Ramos (cell line): ENCODE data around the gene TBC1D21.

Experiments
- in situ Hi-C: fragments of 300-500 bp; cut with MboI; formaldehyde crosslinking; loops from one replicate; pipeline ENCODE4 v1.14.3; 2022; ENCODE audit warnings: low sequenced_read_pairs; ENCODE audit not compliant: unreplicated experiment

Gene TBC1D21

DNA sequence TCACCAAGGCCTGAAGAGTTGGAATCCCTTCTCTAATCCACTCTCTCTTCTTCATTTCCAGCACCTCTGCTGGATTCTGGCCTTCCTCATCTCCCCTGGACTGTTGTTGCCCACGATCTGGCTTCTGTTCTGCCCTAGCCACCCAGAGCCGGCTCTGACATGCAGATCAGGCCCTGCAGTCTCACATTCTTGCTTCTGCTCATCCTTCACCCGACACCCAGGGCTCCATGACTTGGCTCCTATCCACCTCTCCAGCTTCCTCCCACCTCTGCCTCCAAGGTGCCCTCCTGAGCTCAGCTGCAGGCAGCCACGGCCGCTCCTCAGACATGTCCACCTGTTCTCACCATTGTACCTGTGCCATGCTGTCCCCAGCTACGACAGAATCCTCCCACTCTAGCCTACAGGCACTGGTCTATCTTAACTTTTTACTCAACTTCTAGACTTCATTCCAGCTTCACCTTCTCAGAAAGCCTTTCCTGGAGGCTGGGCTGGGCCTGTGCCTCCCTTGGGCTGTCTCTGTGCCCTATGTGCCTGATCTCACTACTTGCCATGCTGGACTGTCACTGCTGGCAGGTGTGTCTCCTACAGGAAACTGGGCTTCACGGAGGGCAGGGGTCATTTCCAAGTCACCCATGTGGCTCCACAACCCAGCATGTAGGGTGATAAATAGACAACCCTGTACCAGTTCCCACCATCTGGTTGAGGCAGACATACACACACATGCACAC lies 16.0 kb upstream of the TBC1D21 start:
- in situ Hi-C loops: no loop called here

DNA sequence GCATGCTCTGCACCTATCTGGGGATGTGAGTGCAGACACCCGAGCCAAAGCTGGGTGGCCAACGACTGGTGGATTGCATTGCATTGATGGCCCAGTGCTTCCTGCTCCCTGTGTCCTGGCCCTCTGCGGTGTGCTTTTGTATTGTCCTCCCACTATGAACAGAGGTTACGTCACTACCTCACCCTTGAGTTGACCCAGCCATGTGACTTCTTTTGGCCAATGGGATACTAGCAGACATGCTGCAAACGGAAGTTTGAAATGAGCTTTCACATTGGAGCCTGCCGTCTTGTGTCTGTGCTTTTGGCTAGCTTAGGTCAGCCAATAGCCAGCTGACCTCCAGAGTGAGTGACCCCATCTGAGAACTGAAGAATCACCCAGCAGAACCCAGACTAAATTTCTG lies 15.3 kb upstream of the TBC1D21 start:
- in situ Hi-C loops: no loop called here

DNA sequence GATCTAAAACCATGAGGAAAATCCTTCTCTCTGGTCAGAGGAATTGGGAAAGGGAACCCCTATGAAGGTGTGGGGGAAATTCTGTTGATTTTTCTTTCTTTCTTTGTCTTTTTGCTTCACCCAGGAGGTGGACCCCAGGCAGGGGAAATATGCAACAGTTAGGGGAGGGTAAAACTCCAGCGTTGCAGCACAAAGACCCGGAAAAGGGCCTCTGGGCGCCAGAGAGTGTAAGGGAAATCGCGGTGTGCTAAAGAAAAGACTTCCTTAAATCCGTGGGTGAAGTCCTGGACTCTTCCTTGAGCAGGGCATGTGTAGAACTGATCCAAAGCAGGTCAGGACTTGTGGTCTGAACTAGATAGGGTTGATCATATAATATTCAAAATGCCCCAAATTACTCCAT lies 11.1 kb upstream of the TBC1D21 start:
- in situ Hi-C loops: no loop called here

DNA sequence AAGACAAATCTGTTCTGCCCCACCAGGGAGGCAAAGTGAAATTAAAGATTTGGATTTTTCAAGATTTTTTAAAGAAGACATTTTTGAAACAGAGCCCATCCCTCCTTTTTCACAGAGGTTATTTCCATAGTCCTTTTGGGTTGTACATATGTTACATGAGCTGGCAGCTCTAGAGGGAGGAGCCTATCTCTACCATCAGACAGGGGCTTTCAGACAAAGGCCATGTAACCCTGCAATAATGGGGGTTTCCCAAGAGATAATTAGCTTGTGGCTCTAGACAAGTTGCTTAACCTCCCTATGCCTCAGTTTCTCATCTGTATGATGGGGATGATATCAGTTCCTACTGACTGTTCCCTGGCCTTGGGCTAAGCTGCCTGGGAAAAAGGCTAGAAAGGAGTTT lies 8.0 kb upstream of the TBC1D21 start:
- in situ Hi-C loops: no loop called here

DNA sequence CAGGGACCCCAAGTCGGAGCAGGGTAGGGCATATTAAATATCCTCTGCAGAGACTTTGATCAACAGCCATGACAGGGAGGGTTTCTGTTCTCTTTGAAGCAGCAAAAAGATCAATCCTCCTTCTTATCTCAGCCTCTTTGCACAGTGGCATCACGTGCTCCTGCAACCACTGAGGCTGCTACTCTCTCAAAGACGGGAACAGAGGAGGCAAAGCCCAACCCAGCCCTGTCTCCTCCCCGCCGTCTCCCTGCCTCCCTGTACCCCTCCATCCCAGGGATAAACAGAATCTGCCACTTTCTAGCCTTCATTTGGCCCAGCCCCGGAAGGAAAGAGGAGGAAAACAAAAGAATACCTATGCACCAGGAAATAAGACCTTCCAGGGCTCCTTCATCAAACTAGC lies 7.5 kb upstream of the TBC1D21 start:
- in situ Hi-C loops: no loop called here

DNA sequence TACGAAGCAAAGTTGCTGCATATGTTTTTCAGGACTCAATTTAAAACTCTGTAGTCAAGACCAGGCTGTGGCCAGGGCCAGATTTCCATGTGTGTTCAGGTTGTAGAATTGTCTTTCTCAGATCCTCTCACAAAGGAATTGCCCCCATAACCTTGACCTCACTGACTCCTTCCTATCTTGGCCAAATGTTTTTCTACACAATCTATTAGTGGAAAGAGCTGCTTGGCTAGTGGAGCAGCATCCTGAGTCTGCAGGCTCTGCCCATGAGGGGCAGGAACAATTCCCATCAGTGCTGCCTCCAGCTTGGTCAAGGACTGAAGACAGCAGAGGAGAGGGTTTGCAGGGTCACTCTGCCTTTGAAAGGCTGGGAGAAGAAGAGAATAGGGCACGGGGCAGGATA lies 6.9 kb upstream of the TBC1D21 start:
- in situ Hi-C loops: no loop called here

DNA sequence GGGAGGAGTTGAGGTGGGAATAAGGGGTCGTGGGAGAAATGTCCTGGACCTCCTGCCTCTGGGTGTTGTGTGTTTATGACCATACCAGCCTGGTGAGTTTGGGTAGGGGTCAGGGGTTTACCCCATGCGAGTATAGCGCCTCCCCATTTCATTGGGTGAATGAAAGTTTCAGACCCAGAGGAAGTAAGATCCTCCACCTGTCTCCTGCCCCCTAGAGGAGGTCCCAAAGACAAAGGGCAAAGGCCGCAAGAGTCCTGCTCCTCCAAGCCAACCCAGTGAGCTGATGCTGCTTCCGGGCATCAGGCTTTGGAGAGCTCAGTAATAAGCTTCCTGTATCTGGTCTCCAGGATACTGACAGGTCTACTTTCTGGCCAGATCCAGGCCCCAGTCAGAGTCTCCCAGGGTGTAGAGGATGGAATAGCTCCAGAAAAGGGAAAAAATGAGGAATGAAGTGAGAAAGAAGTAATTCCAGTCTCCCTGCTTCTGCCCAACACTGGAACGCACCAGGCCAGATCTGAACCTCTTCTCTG lies 6.4 kb upstream of the TBC1D21 start:
- in situ Hi-C loops: no loop called here

DNA sequence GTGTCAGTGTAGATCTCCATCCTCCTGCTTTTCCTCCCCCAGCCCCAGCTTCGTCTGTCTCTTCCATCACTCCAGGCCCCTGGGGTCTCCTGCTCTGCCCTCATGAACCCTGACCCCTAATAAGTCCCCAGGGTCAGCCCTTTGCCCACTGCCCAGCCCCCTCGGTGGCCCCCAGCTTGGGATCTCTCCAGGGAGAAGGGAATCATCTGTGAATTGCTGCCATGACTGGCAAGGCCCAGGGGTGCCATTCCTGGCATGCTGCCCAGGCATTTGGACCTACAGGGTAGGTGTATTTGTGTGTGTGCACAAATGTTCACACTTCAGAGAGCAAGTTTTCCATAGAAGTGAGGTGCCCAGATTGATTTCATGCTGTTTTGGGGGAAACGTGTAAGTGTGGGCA lies 5.9 kb upstream of the TBC1D21 start:
- in situ Hi-C loops: no loop called here

DNA sequence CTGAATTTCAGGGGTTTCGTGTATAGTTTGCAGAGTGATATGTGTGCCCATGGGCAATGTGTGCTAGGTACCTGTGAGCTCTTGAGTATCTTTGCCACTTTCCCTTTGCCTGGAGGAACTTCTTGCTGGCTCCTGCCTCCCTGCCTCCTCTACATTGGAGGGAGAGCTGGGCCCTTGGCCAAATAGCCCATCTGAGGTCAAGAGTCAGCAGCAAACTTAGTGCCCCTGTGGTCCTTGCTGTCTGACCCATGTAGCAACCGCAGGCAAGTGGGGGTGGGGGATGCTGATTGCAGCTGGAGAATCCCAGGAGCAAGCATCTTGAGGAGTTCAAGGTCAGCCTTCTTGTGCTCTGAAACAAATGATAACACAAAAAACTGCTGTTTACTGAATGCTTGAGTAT lies 5.4 kb upstream of the TBC1D21 start:
- in situ Hi-C loops: no loop called here

DNA sequence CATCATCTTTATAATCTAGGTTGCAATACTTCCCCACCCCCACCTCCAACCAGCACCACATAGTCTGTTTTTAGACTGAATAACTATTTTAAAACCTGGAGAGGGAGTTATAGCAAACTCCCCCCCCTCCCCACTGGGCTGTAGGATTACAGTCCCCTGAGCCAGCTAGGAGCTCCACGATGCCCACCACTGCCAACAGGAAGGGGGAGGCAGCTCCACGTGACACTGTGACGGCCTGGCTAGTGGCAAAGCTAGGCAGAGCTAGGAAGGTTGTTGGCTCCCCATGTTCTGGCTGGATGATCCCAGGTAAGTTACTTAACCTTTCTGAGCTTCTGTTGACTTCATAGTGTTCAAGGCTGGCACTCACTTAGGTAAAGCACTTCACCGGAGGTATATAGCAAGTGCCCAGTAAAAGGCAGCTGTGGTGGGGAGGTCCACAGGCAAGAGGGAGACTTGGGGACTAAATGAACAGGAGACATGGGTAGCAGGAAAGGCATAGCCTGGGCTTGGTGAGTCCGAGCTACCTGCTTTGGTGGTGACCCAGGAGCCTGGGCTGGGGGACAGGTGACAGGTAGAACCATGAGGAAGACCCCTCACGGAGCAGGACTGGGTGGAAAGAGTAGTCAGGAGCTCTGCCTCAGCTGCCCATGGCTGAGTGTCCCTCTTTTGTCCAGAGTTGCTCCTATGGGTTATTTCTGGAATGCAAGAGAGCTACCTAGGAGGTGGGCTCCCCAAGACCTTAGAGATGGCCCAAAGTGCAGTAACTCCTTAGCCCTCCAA lies 4.0 kb upstream of the TBC1D21 start:
- in situ Hi-C loops: no loop called here

DNA sequence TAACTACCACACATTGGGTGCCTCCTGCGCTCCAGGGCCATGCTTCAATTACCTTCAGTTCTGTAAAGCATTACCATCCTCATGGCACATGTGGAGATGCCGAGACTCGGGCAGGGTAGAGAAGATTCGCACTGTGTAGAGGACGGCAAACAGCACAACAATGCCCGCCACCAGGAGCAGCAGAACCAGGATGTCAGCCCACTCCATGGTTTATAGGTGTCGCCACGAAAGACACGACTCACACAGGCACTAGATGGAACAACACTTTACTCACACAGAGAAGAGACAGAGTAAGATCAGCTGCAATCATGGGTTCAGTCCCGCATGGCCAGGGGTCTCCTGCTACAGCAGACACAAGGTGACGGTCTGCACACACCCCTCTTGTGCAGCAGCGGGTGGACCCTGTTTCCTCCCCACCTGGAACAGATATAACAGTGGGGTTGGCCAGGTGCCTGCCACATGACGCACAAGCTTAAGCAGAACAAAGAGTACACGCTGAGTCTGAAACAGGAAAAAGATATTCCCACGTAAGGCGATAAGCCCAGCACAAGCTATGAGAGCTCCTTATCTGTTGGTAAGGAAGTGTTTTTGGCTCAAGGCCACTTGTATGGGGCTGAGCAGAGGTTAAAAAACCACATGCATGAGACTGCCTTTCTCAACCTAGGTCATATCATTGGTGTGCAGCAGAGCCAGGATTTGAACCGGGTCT lies 2.5 kb upstream of the TBC1D21 start:
- in situ Hi-C loops: no loop called here

DNA sequence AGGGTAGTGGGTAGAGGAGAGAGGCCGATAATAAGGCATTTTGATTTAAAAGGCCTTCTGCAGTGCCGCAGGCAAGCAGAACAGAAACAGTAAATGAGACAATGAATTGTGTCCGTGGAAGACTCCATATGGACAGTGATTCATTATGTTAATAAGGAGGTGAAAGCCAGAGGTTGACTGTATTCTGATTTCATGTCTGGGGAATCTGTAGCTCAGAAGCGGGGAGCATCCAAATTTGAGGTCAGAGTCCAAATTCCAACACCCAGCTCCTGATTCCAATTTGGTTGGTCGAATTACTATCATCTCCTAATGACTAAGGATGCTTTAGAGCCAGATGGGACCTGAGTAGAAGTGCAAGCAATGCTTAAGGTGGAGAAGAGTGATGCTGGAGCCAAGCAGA lies 1.0 kb upstream of the TBC1D21 start:
- in situ Hi-C loops: no loop called here

DNA sequence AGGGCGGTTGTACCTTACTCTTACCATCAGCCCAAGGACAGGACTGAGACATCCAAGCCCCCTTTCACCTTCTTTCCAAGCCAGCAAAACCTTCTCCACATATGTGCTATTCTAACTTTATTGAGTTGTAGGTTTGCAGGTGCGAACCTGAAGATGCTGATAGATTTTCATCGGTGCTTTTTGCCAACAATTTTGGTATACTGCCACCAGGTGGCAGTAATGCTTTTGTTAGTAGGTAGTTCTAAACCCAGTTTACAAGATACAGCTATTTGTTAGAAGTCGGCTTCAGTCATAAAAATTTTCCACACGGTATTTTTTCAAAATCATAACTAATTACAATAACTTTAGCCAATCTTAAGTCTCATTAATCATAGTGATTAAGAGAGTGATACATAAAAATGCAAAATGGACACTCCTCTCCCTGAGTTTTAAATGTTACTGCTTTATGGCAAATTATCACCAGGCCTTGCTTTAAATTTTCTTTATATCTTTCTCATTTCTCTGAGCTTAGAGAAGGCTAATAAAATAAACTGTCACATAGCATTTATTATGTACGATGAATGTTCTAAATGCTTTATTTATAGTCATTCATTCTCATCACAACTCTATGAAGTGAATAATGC lies 636 bp downstream of the TBC1D21 start:
- in situ Hi-C loops: no loop called here

DNA sequence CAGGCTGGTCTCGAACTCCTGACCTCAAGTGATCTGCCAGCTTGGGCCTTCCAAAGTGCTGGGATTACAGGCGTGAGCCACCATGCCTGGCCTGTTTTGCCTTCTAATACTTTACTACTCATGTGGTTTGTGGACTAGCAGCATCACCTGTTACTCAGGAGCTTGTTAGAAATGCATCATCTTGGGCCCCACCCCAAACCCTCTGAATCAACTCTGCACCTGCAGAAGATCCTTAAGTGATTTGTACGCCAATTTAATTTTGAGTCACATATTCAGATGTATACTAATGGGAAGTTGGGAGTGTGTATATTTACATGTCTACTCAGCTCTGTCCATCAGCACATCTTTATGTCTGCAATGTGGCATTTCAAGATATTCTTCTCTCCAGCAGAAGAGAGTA lies 6.1 kb downstream of the TBC1D21 start:
- in situ Hi-C loops: no loop called here

DNA sequence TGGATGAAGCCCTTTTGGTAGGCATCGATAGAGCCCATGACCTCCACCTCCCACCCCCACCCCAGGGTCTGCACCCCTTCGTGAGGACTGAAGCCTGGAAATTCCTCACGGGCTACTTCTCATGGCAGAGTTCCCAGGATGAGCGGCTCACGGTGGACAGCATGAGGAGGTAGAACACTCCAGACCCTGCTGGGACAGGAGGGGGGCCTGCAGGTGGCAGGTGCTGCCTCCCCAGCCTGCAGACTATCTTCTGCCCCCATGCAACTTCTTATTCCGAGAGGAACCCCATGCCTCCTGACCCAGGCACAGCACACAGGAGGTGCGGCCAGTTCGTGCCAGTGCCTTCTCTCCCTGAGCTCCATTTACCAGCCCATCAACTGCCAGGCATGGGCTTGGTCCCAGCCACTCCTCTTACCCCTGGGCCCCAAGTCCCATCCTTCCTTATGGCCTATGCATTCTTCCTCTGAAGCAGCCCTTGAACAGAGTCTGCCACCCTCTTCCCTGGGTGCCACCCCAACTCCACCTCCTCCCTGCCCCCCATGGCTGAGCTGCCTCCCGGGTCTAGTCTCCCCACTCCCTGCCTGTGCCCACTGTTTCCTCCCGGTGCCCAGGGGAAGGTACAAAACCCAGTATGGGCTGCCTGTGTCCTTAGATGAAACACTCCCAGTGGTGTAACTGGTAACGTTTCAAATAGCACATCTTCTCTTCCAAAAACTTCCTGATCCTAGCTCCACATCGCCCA lies 8.4 kb downstream of the TBC1D21 start:
- in situ Hi-C loops: no loop called here

DNA sequence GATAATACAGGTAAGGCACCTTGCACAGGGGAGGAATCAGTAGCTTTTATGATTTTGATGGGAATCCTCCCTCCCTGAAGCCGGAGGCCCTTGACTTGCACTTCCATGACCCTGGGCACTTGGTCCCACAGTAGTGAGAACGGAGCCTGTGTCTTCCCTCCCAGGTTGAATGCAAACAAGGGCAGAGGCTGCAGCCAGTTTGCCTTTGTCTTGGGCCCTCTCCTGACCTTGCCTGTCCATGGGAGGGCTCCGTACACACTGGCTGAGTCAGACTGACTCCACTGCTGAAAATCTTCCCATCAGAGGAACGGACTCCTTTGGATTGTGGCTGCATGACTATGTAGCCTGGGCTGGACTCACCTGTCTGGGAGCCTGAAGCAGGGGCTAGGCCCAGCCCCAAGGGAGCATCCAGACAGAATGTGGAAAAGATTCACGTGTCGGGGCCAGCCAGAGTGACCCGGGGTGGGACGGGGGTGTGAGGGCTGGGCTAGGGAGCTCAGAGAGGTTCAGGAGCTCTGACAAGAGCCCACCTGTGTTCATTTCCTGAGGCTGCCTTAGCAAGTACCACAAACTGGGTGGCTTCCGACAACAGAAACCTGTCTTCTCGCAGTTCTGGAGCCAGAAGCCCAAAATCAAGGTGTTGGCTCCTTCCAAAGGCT lies 9.5 kb downstream of the TBC1D21 start:
- in situ Hi-C loops: no loop called here

DNA sequence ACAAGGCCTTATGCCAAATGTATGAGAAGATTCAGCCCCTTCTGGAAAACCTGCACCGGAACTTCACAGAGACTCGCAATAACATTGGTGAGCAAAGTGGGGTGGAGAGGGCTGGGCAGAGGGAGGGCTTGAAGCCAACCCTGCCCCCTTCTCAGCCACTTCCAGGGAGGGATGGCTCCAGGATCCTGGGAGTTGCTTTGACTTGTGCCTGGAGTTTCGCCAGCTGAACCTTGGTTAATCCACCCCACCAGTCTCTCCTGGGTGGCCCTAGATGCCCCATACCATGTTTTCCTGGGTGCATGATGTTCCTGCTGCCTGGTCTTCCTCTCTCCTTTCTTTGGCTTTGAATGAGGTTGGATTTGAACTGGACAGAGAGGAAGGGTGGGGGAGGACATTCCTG lies 10.8 kb downstream of the TBC1D21 start:
- in situ Hi-C loops: no loop called here

DNA sequence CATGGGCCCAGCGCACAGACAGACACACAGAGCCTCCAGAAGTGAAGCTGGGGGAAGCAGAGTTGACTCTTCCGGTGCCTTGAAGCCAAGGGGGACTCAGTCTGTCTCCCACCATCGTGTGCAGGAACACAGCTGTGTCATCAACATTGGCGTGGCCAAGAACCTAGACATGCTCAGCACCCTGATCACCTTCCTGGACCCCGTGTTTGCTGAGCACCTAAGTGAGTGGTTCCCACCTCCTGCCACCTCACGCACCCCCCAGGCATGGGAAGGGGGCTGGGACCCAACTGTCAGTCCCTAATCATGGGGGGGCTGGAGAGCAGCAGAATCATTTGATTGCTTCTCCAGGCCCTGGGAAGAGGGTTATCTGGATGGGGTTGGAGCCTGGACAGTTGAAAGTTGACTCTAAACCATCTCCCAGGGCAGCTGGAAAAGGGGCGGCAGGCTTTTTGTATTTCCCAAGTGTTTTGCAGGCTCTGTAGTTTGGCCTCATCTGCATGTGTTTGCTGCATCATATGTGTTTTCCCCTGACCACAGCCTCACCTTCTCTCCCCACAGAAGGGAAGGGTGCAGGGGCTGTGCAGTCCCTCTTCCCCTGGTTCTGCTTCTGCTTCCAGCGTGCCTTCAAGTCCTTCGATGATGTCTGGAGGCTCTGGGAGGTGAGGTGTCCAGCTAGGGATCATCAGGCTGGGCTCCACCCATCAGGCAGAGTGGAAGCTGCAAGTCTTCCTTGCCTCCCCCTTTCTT lies 12.8 kb downstream of the TBC1D21 start:
- in situ Hi-C loops: no loop called here
